HCEC 1CT (cell line): Measurements from ENCODE around the gene ZNF804A.
A peak's percentile ranks its signal among the peaks of the same experiment; 100 is the strongest.

Experiments used
- DNase-seq: peaks from one replicate; pipeline ENCODE4 v3.0.0-alpha.2; 2017

The ZNF804A gene

GRCh38 chr2:184598316-184599053 lies at the start of gene ZNF804A:
TSS of gene ZNF804A (plus strand) at chr2:184598529. CDS start at chr2:184598960, 431 bp downstream.
- DNase-seq: peak; percentile 69

- no peak for DNase-seq
Measured at GRCh38 chr2:184549153-184549552, 49.2 kb upstream of the ZNF804A start.

DNA sequence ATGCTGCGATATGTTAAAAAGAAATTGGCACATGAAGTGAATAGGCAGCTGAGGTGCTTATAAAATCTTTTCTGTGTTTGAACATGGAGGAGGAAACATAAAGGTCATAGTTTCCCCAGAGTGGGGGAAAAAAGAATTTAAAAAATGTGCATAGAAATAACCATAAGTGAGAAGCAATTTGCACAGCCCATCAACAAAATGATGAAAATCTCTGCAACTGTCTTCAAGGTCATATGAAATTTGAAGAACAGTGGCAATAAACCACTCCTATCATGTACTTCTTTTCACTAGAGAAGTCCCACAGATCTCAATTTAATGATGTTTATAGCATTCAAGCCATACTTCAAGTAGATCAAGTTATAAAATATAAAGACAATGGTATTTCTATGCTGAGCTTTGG lies 46.7 kb upstream of the ZNF804A start:
- no peak for DNase-seq

DNA sequence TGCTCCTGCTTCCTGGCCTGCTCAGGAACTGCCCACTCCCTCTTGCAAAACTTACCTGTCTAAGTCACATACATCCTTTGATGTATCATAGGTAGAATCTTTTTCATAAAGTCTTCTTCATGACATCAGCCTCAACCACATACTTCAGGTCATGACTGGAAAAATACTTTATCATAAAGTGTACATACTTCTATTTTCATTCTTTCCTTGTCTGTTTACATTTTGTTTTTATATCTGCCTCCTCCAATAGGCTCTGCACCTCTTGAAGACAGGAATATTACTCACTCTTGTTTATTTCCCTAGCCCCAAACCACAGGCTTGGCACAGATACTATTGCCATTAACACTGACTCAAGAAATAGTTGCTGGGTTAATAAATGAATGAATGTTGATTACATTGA lies 43.6 kb upstream of the ZNF804A start:
- DNase-seq: peak; percentile 81

DNA sequence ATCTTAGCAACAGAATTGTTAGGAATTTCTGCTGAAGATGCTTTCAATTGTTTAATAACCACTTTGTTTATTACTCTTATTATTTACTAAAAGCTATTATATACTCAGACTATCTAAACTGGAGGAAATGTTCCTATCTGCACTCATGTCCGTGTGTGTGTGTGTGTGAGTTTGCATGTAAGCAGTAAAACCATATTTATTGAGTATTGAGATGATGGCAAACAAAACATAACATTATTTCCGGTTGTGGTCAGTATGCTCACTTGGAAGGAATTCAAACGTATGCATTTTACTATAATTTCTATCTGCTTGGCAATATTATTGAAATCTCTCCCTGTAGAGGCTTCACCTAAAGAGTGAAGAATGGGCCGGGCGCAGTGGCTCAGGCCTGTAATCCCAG lies 43.0 kb upstream of the ZNF804A start:
- DNase-seq: peak; percentile 32

GRCh38 chr2:184556639-184557038 lies 41.7 kb upstream of the ZNF804A start:
- no peak for DNase-seq

DNA sequence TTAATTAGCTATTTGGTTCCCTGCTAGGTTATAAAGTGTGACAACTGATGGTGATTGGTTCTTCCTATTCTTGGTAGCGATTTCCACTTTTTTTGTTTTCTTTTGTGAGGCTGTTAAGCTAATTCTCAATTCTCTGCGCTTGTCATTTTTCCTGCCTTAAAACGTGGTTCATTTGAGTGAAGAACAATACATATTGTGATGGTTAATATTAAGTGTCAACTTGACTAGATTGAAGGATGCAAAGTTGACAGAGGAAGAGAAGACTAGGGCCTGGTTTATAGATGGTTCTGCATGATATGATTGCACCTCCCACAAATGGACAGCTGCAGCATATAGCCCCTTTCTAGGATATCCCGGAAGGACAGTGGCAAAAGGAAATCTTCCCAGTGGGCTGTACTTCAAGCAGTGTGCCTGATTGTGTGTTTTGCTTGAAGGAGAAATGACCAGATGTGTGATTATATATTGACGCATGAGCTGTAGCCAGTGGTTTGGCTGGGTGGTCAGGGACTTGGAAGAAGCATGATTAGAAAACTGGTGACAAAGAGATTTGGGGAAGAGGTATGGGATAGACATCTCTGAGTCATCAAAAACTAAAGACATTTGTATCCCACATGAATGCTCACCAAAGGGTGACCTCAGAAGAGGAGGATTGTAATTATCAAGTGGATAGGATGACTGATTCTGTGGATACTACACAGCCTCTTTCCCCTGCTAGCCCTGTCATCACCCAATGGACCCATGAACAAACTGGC lies 39.4 kb upstream of the ZNF804A start:
- DNase-seq: peak; percentile 18

- no peak for DNase-seq
Measured at GRCh38 chr2:184560603-184561002, 37.7 kb upstream of the ZNF804A start.

- DNase-seq: peak; percentile 81
Measured at GRCh38 chr2:184562532-184562931, 35.8 kb upstream of the ZNF804A start.

DNA sequence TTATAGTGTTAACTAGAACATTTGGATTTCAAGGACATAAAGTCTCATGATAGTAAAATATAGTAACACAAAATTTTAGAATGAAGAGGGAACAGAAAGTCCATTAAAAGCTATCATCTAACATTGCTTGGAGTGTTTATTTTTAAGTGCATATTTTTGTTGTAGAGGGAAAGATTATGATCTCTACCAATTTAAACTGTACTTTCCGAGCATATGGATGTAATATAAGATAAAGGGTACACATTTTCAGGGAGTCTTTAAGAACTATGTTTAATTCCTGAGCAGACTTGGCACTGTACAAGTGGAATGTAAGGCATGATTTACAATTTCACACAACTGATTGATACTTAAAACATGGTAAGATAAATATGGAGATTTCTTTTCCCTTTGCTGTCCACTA lies 34.2 kb upstream of the ZNF804A start:
- peak; percentile 13 for DNase-seq

GRCh38 chr2:184566716-184567115 lies 31.6 kb upstream of the ZNF804A start:
- DNase-seq: no peak

GRCh38 chr2:184577056-184577455 lies 21.3 kb upstream of the ZNF804A start:
- no peak for DNase-seq

DNA sequence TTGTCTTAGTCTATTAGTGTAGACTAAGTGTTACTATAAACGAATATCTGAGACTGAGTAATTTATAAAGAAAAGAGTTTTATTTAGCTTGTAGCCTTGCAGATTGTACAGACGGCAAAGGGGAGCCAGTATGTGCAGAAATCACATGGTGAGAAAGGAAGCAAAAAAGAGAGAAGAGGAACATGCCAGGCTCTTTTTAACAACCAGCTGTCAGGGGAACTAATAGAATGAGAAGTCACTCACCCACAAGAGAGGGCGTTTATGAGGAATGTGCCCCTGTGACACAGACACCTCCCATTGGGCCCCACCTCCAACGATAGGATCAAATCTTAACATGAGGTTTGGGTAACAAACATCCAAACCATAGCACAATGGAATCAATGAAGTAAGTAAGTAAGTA lies 20.6 kb upstream of the ZNF804A start:
- DNase-seq: no peak

GRCh38 chr2:184579226-184579625 lies 19.1 kb upstream of the ZNF804A start:
- no peak for DNase-seq

DNA sequence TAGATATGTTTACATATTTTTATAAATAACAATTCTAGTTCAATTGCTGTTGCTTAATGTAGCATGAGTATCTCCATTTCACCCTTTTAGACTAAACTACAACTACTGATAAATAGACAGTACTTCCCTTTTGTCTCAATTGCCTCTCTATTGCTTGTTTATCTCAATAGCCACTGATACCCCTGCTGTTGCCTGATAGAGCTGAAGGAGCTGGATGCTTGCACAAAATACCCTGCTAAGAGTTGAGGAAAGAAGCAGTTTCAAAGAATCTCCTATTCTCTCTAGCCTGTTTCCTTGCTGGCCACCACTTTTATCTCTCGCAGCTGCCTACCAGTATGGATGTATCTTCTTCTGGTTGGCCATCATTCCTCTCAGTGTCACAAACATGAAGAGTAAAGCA lies 16.9 kb upstream of the ZNF804A start:
- no peak for DNase-seq

GRCh38 chr2:184589261-184589660 lies 9.1 kb upstream of the ZNF804A start:
- DNase-seq: no peak

DNA sequence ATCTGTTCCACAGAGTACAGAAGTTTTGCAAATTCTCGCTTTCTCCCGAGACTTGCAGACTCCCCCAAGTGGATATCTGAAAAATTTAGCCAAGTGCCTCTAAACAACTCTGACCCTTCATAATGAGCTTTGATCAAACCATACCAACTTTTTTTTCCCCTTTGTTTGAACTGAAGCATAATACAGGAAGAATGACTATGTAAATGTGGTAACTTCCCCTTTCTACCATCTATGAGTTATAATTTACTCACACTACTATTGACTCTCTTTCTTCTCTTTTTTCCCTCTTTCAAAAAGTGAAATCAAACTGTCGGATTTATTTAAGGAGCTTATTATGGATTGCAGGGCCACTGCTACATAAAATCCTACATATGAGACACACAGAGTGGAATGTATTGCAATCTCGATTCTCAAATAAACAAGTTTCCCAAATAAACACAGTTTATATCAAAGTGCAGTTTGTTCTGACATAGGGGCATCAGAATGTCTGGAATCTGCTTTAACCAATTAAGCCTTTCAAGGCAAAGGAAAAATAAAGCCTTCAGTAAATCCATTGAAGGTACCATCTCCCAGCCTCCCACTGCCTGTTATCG lies 1.4 kb upstream of the ZNF804A start:
- peak; percentile 93 for DNase-seq

DNA sequence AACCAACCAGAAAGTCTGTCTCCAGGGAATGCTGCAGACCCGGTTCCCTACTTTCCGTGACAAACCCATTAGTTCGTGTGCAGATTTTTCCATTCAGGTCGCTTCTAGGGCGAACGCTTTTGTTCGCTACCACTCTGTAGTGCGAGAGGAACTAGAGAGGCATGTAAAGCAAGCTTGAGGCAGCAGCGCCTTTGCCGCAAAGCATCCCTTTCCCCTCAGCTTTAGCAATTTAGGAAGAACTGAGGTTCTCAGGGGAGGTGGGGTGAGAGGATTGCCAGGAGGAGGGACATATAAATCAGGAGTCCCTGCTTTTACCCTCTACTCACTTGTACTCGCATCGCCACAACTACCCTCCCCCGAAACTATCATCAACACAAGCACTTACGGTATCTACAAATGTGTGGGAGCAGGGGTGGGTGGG lies 748 bp upstream of the ZNF804A start:
- peak; percentile 77 for DNase-seq

DNA sequence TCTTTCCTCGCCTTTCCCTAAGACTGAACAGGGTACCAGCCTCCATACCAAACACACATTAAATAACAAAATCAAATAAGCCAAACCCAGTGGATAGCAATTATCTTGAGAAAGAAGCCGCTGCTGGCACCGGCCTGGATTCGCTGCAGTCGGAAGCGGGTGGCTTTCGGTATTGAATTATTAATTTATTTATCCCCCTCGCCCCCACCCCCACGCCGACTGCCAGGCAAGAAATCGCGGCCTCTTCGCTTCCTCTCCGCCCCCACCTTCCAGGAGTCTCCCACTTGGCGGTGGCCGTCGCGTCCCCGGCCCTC lies 370 bp upstream of the ZNF804A start:
- peak; percentile 27 for DNase-seq

- peak; percentile 55 for DNase-seq
Measured at GRCh38 chr2:184599054-184599871, 934 bp downstream of the ZNF804A start.

DNA sequence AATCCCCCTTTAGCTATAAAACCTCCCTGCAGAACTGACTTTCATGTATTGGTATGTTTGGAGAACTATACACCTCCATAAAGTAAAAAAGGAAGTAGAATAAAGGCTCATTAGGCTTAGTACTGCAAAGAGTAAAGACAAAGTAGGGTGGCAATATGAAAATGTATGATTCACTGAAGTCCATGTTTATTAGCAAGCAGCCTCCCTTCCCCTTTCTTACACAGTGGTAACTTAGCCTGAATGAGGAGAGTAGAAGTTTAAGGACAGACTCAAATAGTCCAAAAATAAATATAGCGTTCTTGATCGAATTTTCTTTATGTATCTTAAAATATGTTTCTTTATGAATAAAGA lies 1.5 kb downstream of the ZNF804A start:
- DNase-seq: peak; percentile 72

GRCh38 chr2:184602734-184603133 lies 4.4 kb downstream of the ZNF804A start:
- DNase-seq: no peak

GRCh38 chr2:184610891-184611290 lies 12.6 kb downstream of the ZNF804A start:
- DNase-seq: no peak
